NOMO-1 treated with DMSO at 0.1 percent for 48 hours (cell line): Measurements from ENCODE around the gene NEDD4L.

Source experiments
- DNase-seq: peaks from one replicate; lab custom pipeline; 2025; ENCODE audit not compliant: unreplicated experiment; lab: John Stamatoyannopoulos, UW

NEDD4L gene

GRCh38 chr18:58177004-58177717 is 133.1 kb downstream of the NEDD4L start:
- DNase-seq: no peak

- no peak for DNase-seq
Observed at GRCh38 chr18:58177896-58178470, 134.0 kb downstream of the NEDD4L start.

GRCh38 chr18:58178511-58178910 is 134.5 kb downstream of the NEDD4L start:
- DNase-seq: no peak

GRCh38 chr18:58180172-58180571 is 136.1 kb downstream of the NEDD4L start:
- no peak for DNase-seq

GRCh38 chr18:58180738-58181353 is 136.8 kb downstream of the NEDD4L start:
- peak; percentile 1 for DNase-seq

GRCh38 chr18:58181988-58182387 is 138.0 kb downstream of the NEDD4L start:
- DNase-seq: no peak

GRCh38 chr18:58183226-58183625 is 139.2 kb downstream of the NEDD4L start:
- no peak for DNase-seq

GRCh38 chr18:58186258-58186948 is 142.4 kb downstream of the NEDD4L start:
- peak; percentile 12 for DNase-seq

- DNase-seq: no peak
Observed at GRCh38 chr18:58187674-58188073, 143.6 kb downstream of the NEDD4L start.

GRCh38 chr18:58188996-58189395 is 145.0 kb downstream of the NEDD4L start:
- DNase-seq: no peak

GRCh38 chr18:58190842-58191530 is 147.0 kb downstream of the NEDD4L start:
- DNase-seq: no peak

GRCh38 chr18:58191626-58192025 is 147.6 kb downstream of the NEDD4L start:
- DNase-seq: no peak

- no peak for DNase-seq
Observed at GRCh38 chr18:58192519-58192918, 148.5 kb downstream of the NEDD4L start.

- no peak for DNase-seq
Observed at GRCh38 chr18:58194028-58194427, 150.0 kb downstream of the NEDD4L start.

GRCh38 chr18:58195278-58195765 is 151.3 kb downstream of the NEDD4L start:
- peak; percentile 41 for DNase-seq

GRCh38 chr18:58196164-58196563 is 152.1 kb downstream of the NEDD4L start:
- DNase-seq: no peak

GRCh38 chr18:58196881-58197872 is 153.2 kb downstream of the NEDD4L start:
- DNase-seq: no peak

GRCh38 chr18:58201268-58201667 is 157.2 kb downstream of the NEDD4L start:
- no peak for DNase-seq

- DNase-seq: no peak
Observed at GRCh38 chr18:58201733-58202730, 158.0 kb downstream of the NEDD4L start.
